Cardiac muscle cell (in vitro differentiated cells and primary cell): ENCODE data around the gene SH3BGRL2. TPM values are rescaled to one million over a fixed set of nuclear protein-coding genes. Genes with fewer than 3 reads are reported as not detected.
A peak's percentile ranks its signal among the peaks of the same experiment; 100 is the strongest.

Experiments used
- DNase-seq, 2 donors: peaks; one replicate each; pipeline versions ENCODE4 v3.0.0 to v3.0.0-alpha.2; 2010 to 2017; ENCODE audit warnings: low read depth in 1 of 2, low spot score in 1 of 2
- H3K27ac ChIP-seq: fragments of 200-600 bp; sonication (generic); 2 replicates; pipeline ENCODE4 v1.5.1; 2016
- H3K27me3 ChIP-seq: fragments of 200-600 bp; sonication (generic); 2 replicates; pipeline ENCODE4 v1.6.0; 2016; ENCODE audit warnings: control low read depth
- H3K36me3 ChIP-seq: fragments of 200-600 bp; sonication (generic); 2 replicates; pipeline ENCODE4 v1.5.1; 2016; ENCODE audit warnings: control low read depth
- H3K4me1 ChIP-seq: fragments of 200-600 bp; sonication (generic); 2 replicates; pipeline ENCODE4 v1.8.1; 2017; ENCODE audit warnings: low read depth, mild to moderate bottlenecking, mixed run types
- H3K4me3 ChIP-seq: fragments of 200-600 bp; sonication (generic); 2 replicates; pipeline ENCODE4 v1.5.1; 2016; ENCODE audit warnings: mild to moderate bottlenecking
- H3K9me3 ChIP-seq: fragments of 200-600 bp; sonication (generic); 2 replicates; pipeline ENCODE4 v1.5.1; 2017; ENCODE audit warnings: low read depth, mild to moderate bottlenecking, control low read depth
- polyA plus RNA-seq: library from polyadenylated mRNA; unstranded; fragments of >200 nt; fragmentation: Nextera tagmentation; extraction: Ambion mirVana; gene quantifications from 2 replicates; pipeline ENCODE4 v1.2.1, GENCODE V29; 2016
- total RNA-seq: library from RNA; depleted of rRNA; stranded (reverse); fragments of >200 nt; gene quantifications from 2 replicates; pipeline ENCODE4 v1.2.3, GENCODE V29; 2016
- TF ChIP-seq, protein P1 (sequence below): IDR thresholded peaks from 2 replicates; pipeline ENCODE4 v1.5.1; 2012; ENCODE audit warnings: low read depth, mild to moderate bottlenecking, low read length

SH3BGRL2 gene
- total and polyA plus RNA-seq, 2 experiments from 2014 or later: 21.7 to 36.1 TPM

DNA sequence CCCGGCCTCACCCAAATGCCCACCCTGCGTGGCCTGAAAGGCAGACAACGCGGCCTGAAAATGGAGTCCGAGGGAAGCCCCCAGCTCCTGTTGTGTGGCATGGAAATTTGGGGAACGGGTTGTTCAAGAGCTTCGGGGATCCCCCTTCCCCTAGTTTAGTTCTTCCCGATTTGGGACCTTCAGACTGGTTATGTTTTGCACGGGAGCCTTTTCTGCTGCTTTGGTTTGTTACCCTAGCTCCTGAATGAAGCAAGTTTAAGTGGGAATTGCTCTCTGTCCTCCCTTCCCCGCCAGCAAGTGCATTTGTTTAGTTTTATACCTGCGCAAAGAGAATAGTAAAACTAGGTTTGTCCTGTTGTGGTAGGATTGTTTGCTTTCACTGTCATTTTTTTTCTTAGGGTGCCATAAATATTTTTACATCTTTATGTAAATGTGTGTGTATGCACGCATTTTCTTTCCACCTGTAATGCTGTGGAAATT lies 604 bp downstream of the SH3BGRL2 start:
- TF ChIP-seq, protein P1, sequence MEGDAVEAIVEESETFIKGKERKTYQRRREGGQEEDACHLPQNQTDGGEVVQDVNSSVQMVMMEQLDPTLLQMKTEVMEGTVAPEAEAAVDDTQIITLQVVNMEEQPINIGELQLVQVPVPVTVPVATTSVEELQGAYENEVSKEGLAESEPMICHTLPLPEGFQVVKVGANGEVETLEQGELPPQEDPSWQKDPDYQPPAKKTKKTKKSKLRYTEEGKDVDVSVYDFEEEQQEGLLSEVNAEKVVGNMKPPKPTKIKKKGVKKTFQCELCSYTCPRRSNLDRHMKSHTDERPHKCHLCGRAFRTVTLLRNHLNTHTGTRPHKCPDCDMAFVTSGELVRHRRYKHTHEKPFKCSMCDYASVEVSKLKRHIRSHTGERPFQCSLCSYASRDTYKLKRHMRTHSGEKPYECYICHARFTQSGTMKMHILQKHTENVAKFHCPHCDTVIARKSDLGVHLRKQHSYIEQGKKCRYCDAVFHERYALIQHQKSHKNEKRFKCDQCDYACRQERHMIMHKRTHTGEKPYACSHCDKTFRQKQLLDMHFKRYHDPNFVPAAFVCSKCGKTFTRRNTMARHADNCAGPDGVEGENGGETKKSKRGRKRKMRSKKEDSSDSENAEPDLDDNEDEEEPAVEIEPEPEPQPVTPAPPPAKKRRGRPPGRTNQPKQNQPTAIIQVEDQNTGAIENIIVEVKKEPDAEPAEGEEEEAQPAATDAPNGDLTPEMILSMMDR: no peak
- peak overlapping the region; percentile 66 for H3K4me3 ChIP-seq
- no peaks in the 10 kb centered on the region for H3K9me3 ChIP-seq
- DNase-seq: peak in 1 of 2 donors; percentile 19
- peak overlapping the region; percentile 37 for H3K27ac ChIP-seq
- peaks cover 10% of the 10 kb centered on the region for H3K4me1 ChIP-seq
- H3K36me3 ChIP-seq: no peaks in the 10 kb centered on the region
- H3K27me3 ChIP-seq: no peaks in the 10 kb centered on the region

DNA sequence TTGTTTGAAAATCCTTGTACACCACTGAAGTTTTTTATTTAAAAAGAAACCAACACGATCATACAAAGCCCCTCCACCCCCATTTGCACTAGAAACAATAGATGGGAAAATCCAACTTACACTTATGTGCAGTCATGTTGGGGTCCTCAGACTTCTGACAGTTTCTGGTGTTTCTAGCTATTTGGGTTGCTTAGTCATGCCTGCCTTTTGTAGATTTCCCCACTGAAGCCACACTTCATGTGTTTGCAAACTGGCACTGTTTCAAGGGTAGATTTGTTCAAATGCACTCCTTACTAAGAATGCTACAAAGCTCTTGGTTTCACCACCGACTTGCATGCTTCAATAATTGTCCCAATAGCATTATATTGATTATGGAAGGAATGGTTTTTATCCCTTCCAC lies 1.5 kb downstream of the SH3BGRL2 start:
- DNase-seq: no peak
- TF ChIP-seq, protein P1: no peak
- Histone ChIP-seq H3K9me3 (no peaks in the 10 kb centered on the region), H3K27me3 (no peaks in the 10 kb centered on the region), H3K27ac (no peak overlapping the region), H3K4me3 (peak overlapping the region; percentile 66), H3K36me3 (no peaks in the 10 kb centered on the region), H3K4me1 (peaks cover 10% of the 10 kb centered on the region)

DNA sequence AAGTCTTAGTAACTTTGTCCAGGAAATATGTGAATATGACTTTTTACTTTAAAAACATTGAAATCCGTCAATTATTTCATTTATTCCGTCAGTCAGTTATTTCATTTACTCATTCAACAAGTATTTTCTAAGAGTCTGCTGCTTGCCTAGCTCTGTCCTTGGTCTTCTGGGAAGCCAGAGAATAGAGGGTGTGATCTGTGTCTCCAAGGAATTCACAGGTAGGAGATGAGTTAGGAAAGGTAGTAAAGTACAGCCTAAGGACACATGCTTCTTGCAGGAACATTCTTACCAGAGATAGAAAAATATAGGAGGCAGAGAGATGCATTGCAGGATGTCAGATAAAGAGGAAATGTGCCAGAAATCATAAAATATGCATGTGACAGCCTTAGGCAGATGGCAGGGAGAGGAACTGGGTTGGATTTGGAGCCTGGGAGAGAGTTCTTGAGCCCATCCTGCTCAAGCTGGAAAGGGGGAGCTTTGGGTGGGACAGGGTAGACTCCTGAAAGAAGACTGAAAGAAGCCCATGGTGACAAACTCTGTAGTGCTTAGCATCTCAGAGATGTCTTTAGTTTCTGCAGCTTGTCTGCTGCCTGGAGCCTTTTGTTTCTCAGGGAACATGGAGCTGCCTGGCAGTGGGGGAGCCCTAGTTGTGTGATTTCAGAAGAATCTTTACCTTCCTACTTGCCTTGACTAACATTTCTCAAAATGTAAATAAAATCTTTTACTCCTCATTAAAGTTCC lies 3.5 kb downstream of the SH3BGRL2 start:
- DNase-seq: no peak
- H3K4me3 ChIP-seq: no peak overlapping the region
- TF ChIP-seq, protein P1: no peak
- no peaks in the 10 kb centered on the region for H3K9me3 ChIP-seq
- H3K27me3 ChIP-seq: no peaks in the 10 kb centered on the region
- H3K27ac ChIP-seq: no peak overlapping the region
- no peaks in the 10 kb centered on the region for H3K36me3 ChIP-seq
- peaks cover 14% of the 10 kb centered on the region for H3K4me1 ChIP-seq

DNA sequence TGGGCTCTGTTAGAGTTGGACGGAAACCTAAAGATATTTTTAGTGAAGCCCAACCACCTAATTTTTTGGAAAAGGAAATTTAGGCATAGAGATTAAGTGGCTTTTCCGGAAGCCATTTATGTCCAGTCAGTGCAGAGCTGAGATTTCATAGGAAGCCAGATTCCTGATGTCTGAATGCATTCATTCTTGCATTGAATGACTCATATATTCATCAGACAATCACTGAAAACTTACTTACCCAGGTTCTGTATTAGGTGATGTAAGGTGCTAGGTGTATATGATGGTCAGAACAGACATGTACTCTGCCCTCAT lies 4.1 kb downstream of the SH3BGRL2 start:
- Histone ChIP-seq H3K4me3 (no peak overlapping the region), H3K36me3 (no peaks in the 10 kb centered on the region), H3K27ac (no peak overlapping the region), H3K4me1 (peaks cover 19% of the 10 kb centered on the region), H3K27me3 (no peaks in the 10 kb centered on the region), H3K9me3 (no peaks in the 10 kb centered on the region)
- peak in 1 of 2 donors; percentile 29 for DNase-seq
- TF ChIP-seq, protein P1: no peak

DNA sequence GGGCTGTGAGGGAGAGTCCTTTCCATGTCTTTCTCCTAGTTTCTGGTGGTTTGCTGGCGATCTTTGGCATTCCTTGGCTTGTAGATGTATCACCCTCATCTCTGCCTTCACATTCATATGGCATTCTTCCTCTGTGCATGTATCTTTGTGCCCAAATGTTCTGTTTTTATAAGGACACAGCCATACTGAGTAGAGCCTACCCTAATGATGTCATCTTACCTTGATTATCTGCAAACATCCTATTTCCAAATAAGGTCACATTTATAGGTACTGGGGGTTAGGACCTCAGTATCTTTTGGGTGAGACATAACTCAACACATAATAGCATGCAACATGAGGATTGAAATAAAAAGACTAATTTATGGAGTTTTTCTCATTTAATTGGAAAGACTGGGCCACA lies 5.5 kb downstream of the SH3BGRL2 start:
- Histone ChIP-seq H3K27me3 (no peaks in the 10 kb centered on the region), H3K4me3 (no peak overlapping the region), H3K9me3 (no peaks in the 10 kb centered on the region), H3K27ac (no peak overlapping the region), H3K4me1 (peaks cover 21% of the 10 kb centered on the region), H3K36me3 (no peaks in the 10 kb centered on the region)
- DNase-seq: no peak
- TF ChIP-seq, protein P1: no peak
